Stimulated activated CD4-positive, alpha-beta T cell treated with anti-CD3 and anti-CD28 coated beads, Interleukin-2, amount 100 ng/mL, for 48 hours (primary cell): Measurements from ENCODE around the gene SHROOM4.

Experiments used
- DNase-seq, 2 donors: peaks; one replicate each; pipeline ENCODE4 v3.0.0-alpha.2; 2020

SHROOM4 gene, protein sequence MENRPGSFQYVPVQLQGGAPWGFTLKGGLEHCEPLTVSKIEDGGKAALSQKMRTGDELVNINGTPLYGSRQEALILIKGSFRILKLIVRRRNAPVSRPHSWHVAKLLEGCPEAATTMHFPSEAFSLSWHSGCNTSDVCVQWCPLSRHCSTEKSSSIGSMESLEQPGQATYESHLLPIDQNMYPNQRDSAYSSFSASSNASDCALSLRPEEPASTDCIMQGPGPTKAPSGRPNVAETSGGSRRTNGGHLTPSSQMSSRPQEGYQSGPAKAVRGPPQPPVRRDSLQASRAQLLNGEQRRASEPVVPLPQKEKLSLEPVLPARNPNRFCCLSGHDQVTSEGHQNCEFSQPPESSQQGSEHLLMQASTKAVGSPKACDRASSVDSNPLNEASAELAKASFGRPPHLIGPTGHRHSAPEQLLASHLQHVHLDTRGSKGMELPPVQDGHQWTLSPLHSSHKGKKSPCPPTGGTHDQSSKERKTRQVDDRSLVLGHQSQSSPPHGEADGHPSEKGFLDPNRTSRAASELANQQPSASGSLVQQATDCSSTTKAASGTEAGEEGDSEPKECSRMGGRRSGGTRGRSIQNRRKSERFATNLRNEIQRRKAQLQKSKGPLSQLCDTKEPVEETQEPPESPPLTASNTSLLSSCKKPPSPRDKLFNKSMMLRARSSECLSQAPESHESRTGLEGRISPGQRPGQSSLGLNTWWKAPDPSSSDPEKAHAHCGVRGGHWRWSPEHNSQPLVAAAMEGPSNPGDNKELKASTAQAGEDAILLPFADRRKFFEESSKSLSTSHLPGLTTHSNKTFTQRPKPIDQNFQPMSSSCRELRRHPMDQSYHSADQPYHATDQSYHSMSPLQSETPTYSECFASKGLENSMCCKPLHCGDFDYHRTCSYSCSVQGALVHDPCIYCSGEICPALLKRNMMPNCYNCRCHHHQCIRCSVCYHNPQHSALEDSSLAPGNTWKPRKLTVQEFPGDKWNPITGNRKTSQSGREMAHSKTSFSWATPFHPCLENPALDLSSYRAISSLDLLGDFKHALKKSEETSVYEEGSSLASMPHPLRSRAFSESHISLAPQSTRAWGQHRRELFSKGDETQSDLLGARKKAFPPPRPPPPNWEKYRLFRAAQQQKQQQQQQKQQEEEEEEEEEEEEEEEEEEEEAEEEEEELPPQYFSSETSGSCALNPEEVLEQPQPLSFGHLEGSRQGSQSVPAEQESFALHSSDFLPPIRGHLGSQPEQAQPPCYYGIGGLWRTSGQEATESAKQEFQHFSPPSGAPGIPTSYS (N-terminal part only)

DNA sequence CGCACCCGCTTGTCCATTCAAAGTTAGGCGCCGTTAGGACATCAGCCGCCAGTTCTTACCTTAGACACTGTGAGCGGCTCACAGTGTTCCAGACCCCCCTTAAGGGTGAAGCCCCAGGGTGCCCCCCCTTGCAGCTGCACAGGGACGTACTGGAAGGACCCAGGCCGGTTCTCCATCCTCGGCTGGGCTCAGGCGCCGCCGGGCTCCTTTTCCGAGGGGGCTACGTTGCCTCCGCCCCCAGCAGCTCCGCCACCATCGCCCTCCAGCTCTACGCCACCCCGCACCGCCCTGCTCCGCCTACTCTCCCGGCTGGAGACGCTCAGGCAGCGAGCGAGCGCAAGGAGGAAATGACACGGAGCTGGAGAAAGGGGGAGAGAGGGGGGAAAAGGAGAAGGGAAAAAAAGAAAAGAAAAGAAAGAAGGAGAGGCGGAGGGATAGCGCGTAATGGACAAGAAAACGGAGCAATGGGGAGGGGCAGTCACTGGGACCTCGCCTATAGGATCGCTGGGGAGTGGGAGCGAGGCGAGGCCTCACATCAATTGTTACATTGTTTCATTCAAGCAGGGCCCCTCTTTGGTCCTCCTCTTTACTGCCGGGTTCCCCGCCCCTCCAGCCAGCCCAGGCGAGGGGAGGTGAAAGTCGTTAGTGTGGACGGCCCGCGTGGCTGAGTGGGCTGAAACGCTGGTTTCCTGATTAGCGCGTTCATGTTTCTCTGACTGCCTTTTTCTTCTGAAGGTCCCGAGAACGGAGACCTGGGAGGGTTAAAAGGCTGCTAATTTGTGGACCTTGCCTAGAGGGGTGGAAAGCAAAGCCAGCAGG is at the start of gene SHROOM4:
TSS of gene SHROOM4 (minus strand) at position 352 of the 819 bp plus-strand sequence. CDS start at position 176, 176 bp downstream.
- DNase-seq = no peak

DNA sequence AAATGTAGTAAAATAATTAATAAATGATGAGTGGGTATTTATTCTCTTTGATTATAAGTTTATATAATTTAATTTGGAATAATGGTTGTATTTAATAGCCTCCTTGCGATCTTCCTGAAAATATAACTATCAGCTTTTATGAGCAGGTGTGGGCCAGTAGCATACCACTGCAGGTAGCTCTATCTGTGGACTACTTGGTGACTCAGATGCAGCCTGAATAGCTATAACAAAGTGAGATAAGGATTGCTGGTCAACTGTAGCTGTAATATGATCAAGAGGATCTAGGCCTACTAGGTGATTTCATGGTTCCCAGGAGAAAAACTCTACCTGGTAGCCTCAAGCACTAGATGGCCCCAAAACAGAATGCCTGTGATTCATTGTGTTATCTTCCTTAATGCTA is 49.5 kb upstream of the SHROOM4 start:
- no peak for DNase-seq

DNA sequence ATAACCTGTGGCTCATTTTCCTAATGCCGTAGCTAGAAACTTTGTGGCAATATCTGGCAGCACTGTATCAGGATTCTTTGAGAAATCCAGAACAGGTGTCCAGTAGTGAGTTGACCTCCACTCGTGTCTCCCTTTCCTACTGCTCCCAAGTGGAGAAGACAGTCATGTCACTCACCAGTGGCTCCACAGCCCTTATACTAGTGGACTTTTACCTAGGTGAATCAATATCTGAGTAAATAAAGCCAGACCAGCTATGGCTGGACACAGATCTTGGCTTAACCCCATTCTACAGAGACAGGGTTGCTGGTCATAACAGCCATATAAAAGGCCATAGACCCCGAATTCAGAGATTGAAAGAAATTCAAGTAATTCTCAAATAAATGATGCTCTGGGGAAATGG is 46.5 kb upstream of the SHROOM4 start:
- DNase-seq = no peak

DNA sequence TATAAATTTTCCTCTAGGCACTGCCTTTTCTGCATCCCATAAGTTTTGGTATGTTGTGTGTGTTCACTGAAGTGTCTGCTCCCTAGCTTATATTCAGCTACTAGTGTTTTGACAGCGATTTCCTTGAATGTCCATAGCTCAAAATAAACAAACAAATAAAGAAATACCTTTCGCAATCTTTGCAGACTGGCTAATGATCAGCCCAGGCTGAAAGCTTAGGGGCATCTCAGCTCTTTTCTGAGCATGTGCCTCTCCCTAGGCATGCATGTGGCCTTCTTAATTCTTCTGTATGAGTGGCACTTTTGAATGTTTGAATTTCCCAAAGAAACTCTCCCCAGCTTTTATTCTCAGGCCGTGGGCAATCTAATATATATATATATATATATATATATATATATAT is 44.6 kb upstream of the SHROOM4 start:
- no peak for DNase-seq

DNA sequence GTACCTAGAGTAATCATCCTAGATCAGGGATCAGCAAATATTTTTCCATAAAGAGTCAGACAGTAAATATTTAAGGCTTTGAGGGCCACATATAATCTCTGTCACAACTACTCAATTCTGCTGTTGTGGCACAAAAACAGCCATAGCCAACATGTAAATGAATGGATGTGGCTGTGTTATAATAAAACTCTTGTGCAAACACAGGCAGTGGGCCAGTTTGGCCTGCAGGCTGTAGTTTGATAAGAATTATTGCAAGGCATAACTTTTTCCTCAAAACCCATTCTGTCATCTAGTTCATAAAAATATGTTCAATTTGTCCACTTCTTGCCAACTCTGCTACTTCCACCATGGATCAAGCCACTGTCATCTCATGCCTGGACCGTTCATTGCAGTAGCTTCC is 39.4 kb upstream of the SHROOM4 start:
- no peak for DNase-seq

DNA sequence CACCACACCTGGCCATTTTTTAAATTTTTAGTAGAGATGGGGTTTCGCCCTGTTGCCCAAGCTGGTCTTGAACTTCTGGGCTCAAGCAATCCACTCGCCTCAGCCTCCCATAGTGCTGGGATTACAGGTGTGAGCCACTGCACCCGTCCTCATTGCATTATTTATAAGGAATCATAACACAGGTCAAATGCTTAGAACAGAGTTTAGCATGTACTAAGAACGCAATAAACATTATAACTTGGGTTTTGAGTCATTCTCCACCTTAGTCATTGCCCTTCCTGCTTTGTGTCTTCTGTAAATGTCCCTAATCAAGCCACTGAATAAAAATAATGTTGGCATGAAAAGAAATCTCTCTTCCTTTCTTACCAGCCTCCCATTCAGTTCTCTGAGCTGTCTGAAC is 38.5 kb upstream of the SHROOM4 start:
- no peak for DNase-seq

DNA sequence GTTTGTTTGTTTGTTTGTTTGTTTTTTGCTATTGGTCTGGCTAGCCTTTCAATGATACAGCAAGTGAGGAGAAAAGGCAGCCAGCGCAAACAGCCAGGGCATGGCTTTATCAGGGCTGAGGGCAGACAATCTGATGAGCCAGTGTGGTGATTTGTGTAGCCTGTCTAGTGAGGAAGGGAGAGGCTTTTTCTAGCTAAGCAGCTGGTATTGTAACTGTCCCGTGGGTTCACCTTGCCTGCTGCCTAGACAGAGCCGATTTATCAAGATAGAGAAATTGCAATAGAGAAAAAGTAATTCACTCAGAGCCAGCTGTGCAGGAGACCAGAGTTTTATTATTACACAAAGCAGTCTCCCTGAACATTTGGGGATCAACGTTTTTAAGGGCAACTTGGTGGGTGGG is 28.2 kb upstream of the SHROOM4 start:
- DNase-seq = no peak

DNA sequence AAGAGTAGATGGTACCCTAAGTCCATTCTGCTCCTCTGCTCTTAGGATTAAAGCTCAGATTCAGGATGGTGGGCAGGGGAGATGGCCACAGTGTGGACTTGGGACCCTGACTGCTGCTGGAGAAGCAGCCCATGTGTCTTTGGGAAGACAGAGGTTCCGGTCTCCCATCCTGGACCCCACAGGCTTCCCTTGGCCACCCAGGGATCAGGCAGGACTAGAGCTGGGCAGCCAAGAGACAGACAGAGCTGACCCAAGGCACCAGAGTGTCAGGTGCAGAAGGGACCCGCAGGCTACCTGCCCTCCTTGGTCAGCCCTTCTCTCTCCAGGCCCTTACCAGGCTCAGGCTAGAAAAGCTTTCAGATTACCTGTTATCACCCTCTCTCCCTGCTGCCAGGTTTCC is 25.7 kb upstream of the SHROOM4 start:
- no peak for DNase-seq

DNA sequence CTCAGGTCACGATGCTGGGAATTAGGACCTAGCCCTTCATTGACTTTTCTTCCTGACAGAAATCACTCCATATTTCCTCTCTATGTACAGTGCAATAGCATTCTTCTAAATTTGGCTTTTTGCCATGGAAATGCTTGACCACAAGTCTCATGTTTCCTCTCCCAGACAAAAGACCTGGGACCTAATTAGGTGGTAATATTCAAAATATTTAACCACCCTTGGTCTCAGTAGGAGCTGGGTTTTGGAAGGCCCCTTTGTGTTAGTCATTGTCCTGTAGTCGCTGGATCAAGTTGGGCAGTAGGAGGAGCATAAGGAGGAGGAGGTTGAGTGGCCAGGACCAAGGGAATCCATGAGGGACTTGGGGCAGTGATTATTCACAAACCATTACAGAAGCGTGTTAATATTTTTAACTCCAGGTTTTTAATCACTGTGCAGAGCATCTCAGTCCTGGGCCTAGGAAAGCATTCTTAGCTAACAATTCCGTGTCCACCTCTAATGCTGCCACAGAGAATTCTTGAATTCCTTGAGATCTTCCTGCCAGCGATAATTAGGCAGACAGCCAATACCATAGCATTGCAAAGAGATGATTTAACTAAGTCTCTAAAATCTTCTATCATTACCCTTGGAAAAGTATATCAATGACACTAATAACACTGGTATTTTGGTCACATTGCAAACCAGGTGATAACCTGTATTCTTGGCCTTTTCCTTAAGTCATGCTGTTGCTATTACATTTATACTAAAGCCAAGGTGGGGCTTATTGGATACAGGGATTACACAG is 25.0 kb upstream of the SHROOM4 start:
- no peak for DNase-seq

DNA sequence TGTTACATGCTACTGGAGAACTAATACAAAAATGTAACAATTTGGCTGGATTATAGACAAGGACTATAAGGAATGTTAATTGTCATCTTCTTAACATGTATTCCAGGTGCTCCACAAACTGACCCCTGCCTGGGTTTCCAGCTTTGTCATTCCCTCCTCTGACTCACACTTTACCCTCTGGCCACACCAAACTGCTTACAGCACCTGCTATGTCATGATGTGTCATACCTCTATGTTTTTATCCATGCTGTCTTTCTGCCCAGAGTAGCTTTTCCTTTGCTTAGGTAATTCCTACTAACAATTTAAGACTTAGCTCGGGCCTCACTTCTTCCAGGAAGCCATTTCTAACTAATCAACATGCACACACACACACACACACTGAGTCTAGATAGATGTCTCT is 14.0 kb upstream of the SHROOM4 start:
- no peak for DNase-seq

DNA sequence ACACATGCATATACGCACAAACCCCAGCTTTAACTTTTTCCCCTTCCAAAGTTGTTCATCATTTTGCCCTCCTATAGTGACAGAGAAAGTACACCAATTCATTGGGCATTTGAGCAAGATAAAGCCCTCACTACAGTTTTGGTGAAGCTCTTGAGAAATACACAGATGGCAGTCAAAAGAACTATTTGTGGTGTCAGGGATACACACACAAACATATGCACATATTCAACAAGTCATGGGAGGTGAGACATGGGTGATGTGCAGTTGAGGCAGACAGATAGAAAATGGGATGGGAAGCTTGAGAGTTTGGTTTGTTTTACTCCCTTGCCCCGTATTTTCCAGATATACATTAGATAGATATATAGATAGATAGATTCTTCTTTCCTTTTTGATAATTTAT is 11.8 kb upstream of the SHROOM4 start:
- DNase-seq = no peak

DNA sequence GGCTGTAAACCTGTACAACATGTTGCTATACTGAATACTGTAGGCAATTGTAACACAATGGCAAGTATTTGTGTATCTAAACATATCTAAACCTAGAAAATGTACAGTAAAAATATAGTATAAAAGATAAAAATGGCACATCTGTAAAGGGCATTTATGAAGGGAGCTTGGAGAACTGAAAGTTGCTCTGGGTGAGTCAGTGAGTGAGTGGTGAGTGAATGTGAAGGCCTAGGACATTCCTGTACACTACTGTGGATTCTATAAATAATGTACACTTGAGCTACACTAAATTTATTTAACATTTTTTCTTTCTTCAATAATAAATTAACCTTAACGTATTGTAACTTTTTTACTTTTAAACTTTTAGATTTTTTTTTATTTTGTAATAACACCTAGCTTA is 5.0 kb upstream of the SHROOM4 start:
- no peak for DNase-seq

DNA sequence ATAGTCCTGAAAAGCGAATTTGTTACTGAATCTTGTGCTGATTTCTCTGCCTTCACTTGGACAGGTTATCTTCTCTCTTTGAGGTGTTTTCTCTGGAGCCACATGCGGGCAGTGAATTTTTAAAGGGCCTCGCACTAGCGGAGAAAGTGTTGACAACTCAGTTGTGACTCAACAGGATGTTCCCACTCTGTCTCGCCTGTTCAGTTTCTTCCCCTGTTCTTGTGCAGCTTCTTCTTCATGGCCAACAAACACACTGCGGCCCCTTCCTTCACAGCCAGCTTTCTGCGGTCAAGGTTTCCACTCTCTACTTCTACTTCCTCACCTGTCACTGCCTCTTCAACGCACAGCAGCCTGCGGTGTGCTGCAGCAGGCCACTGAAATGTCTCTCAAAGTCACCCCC is 1.1 kb upstream of the SHROOM4 start:
- DNase-seq = no peak

DNA sequence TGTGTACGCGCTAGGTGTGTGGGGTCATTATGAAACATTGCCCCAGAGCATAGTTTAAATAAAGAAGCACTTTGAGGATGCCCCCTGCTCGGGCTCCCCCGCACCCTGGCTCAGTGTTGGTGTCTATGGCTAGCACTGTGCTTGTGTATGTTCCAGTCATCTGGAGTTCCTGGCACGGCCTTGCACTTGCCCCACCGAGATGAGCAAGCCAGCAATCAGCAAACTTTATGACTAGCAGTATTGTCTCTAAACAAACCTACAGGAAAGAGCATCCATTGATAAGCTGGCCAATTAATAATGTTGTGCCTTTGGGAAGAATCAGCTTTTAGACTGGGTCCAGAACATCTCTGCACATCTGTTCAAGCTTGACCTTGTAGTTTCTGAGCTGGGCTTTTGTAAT is 707 bp upstream of the SHROOM4 start:
- DNase-seq = no peak

DNA sequence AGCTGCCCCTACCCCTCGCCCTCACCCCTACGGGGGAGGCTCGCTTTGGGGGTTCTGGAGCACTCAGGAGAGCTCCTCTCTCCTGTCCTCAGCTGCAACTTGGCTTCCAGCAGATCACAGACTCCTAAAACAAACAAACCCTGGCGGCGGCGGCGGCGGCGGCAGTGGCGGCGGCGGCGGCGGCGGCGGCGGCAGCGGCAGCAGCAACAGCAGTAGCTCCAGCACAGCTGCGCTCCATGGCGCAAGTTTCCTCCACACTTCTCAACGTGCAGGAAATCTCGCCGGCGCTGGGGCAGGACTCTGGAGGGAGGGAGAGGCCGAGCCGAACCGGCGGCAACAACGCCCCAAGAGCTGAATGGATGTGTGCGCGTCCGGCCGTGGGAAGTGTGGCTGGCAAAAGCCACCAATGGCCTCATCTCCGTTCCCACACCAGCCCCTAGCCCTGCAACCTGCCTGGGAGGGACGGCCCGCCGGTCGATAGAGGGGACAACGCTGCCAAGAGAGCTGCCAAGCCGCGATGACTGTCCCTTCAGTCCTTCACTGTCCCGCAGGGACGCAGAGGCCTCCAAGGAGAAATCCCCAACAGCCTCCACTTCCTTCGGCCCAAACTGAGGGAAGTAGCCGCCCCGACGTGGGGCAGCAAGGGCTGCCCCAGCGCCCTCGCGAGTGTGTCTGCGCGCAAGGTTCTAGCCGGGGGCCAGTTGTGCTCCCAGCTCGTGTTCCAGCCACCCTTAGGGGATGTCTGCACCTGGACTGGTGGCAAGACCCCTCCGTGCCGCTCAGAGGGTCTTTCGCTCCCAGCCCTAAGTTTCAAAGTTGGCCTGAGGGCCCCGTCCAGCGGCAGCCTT is 775 bp downstream of the SHROOM4 start:
- DNase-seq = no peak

DNA sequence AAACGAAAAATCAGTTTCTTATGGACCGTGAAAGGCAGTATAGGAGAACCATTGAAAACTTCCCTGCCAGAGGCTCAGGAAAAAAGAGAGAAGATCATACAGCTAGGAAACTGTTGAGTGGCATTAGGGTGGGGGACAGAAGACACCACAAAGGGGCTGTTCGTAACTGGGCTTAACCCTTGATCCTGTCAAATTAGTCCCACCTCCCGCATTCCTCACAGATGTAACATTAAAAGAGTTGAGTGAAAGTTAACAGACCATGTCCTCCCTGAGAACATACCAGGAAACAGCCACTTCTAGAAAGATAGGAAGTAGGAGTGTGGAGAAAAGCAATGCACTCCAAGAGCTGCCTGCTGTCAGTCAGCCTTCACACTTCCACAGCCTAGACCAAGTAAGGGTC is 8.7 kb downstream of the SHROOM4 start:
- no peak for DNase-seq

DNA sequence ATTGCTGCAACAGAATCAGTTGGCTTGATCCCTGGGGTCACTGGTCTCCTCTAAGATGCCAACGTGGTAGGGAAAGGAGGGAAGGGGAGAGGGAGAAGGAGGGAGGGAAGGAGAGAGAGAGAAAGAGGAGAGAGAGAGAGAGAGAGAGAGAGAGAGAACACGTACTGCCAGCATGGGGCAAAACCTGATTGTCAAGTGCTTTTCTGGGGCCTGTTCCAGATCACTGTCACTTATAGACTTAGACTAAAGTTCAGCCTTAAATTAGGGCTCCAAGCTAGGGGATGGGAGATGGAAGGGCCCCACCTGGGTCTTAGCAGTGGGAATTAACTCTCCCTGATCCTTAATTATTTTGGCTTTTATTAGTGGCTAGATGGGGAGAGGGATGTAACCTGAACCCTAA is 12.9 kb downstream of the SHROOM4 start:
- no peak for DNase-seq

DNA sequence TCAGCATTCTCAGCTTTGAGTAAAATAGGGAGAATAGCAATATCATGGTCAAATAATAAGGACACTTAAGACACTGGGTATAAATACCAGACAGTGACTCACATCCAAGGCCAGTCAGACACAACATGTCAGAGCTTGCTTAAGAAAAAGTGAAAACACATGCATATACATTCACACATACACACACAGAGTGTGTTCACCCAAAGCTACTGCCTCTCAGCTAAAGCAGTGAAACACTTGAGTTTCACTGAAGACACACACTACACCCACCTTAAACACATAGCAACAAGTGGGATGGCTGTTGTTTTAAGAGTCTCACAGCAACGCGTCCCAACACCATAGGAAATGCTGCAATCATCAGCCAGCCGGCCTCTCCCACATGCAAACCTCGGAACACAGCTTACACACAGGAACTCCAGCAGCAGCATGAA is 14.4 kb downstream of the SHROOM4 start:
- no peak for DNase-seq

DNA sequence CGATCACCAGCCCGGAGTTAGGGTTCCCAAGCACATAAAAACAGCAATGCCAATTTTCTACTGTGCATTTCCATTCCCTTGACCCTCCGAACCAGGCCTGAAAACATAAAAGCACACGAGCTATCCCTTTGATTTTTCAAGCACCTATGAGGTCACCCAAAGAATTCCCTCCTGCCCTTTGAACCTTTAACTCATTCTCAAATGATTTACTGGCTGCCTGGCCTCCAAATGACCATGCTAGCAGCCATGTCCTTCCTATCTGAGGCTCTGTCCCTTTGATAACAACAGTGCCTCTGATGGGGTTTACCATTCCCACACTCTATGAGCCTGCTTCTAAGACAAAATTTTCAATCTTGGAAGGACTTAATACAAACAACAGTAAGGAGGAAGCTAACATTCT is 15.2 kb downstream of the SHROOM4 start:
- no peak for DNase-seq

DNA sequence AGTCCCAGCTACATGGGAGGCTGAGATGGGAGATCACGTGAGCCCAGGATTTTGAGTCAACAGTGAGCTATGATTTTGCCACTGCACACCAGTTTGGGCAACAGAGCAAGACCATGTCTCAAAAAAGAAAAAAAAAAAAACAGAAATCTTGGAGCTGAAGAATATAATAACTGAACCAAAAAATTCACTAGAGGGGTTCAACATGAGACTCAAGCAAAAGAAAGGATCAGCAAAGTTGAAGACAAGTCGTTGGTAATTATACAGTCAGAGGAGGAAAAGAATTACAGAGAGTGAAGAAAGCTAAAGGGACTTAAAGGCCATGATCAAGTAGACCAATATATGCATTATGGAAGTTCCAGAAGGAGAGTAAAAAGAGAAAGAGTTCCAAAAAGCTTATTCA is 26.9 kb downstream of the SHROOM4 start:
- DNase-seq = no peak

DNA sequence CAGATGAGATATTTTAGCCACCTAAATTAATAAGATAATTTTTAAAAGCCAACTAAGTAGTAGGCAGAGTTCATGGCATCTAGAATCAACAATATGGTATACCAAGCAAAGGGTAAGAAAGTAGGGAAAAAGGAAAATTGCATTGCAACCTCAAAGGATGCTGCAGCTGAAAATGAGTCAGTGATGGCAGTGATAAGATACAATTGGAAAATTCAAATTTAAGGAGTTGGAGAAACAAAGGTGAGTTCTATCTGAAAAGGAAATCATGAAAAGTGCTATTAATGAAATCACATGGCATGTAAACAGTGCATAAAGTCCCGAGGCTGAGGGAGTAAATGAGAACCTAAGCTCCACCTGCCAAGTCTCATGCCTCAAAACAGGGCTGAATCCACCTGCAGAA is 33.9 kb downstream of the SHROOM4 start:
- DNase-seq = no peak
